AG09309 (cell line): ENCODE measurements around the gene UBAP1.
"Not testable (repeated sequence)": the region's sequence is repeated elsewhere in the genome, so short reads cannot be mapped to it uniquely, and the experiment has no call there.

Experiments
- DNase-seq: peaks from one replicate; pipeline ENCODE4 v3.0.0-alpha.2; 2010; ENCODE audit warnings: low read depth
- H3K4me3 ChIP-seq: 2 replicates; pipeline ENCODE4 v1.5.1; 2011; ENCODE audit warnings: mild to moderate bottlenecking, low read depth, low read length, moderate library complexity; ENCODE audit not compliant: control insufficient read depth
- CTCF ChIP-seq: IDR thresholded peaks from 2 replicates; pipeline ENCODE4 v1.5.1; 2011; ENCODE audit warnings: mild to moderate bottlenecking, low read depth, low read length, inconsistent platforms; ENCODE audit not compliant: insufficient read depth, control insufficient read depth; ENCODE audit errors: missing control alignments

Gene UBAP1

GRCh38 chr9:34267660-34268059, 88.8 kb downstream of the UBAP1 start:
- no peak overlapping the region for H3K4me3 ChIP-seq
- DNase-seq = no peak
- TF ChIP-seq CTCF = no peak

GRCh38 chr9:34271265-34272006, 92.6 kb downstream of the UBAP1 start:
- no peak overlapping the region for H3K4me3 ChIP-seq
- DNase-seq = no peak
- TF ChIP-seq CTCF = no peak

- DNase-seq = no peak
- TF ChIP-seq CTCF = no peak
Observed at GRCh38 chr9:34272101-34272541, 93.3 kb downstream of the UBAP1 start.

GRCh38 chr9:34273588-34273987, 94.7 kb downstream of the UBAP1 start:
- not testable (repeated sequence) for H3K4me3 ChIP-seq

More at GRCh38 chr9:34272101-34272541, 93.3 kb downstream of the UBAP1 start:
- no peak overlapping the region for H3K4me3 ChIP-seq

GRCh38 chr9:34275811-34276210, 97.0 kb downstream of the UBAP1 start:
- no peak overlapping the region for H3K4me3 ChIP-seq
- TF ChIP-seq CTCF = no peak
- no peak for DNase-seq

More at GRCh38 chr9:34273588-34273987, 94.7 kb downstream of the UBAP1 start:
- not testable (repeated sequence) for DNase-seq

- DNase-seq = no peak
- no peak overlapping the region for H3K4me3 ChIP-seq
- TF ChIP-seq CTCF = no peak
Observed at GRCh38 chr9:34276772-34277171, 97.9 kb downstream of the UBAP1 start.

- H3K4me3 ChIP-seq = no peak overlapping the region
- DNase-seq = no peak
- TF ChIP-seq CTCF = no peak
Observed at GRCh38 chr9:34279411-34279810, 100.6 kb downstream of the UBAP1 start.
